PC-9 (cell line): ENCODE results near the gene NCK2.

ENCODE experiments used
- EZH2 ChIP-seq: fragments of 200-600 bp; sonication (generic); IDR thresholded peaks from 2 replicates; pipeline ENCODE4 v1.8.0; 2017; ENCODE audit warnings: antibody characterized with exemption, low read depth
- TF ChIP-seq, protein P1 (sequence below): fragments of 200-600 bp; sonication (generic); conservative IDR thresholded peaks from 2 replicates; pipeline ENCODE4 v1.6.1; 2017; ENCODE audit warnings: mixed run types, antibody characterized with exemption, mild to moderate bottlenecking, moderate library complexity

GRCh38 chr2:105839793-105840192 is 95.1 kb downstream of the NCK2 start:
- TF ChIP-seq, protein P1, sequence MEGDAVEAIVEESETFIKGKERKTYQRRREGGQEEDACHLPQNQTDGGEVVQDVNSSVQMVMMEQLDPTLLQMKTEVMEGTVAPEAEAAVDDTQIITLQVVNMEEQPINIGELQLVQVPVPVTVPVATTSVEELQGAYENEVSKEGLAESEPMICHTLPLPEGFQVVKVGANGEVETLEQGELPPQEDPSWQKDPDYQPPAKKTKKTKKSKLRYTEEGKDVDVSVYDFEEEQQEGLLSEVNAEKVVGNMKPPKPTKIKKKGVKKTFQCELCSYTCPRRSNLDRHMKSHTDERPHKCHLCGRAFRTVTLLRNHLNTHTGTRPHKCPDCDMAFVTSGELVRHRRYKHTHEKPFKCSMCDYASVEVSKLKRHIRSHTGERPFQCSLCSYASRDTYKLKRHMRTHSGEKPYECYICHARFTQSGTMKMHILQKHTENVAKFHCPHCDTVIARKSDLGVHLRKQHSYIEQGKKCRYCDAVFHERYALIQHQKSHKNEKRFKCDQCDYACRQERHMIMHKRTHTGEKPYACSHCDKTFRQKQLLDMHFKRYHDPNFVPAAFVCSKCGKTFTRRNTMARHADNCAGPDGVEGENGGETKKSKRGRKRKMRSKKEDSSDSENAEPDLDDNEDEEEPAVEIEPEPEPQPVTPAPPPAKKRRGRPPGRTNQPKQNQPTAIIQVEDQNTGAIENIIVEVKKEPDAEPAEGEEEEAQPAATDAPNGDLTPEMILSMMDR: no peak
- TF ChIP-seq EZH2: no peak
